IMR-90 (cell line): ENCODE results near the gene GRIK5.

Source experiments
- CHD1 ChIP-seq: IDR thresholded peaks from 2 replicates; pipeline ENCODE4 v1.6.1; 2012; ENCODE audit warnings: low read depth, low read length, improper control_type of control experiment
- CTCF ChIP-seq: conservative IDR thresholded peaks from 2 replicates; pipeline ENCODE4 v1.5.1; 2012; ENCODE audit warnings: mild to moderate bottlenecking, low read depth, low read length, improper control_type of control experiment
- MAFK ChIP-seq: IDR thresholded peaks from 2 replicates; pipeline ENCODE4 v1.6.1; 2012; ENCODE audit warnings: low read depth, low read length, improper control_type of control experiment
- MAZ ChIP-seq: IDR thresholded peaks from 2 replicates; pipeline ENCODE4 v1.6.1; 2012; ENCODE audit warnings: low read depth, mild to moderate bottlenecking, low read length, improper control_type of control experiment, moderate library complexity, borderline replicate concordance
- MXI1 ChIP-seq: IDR thresholded peaks from 2 replicates; pipeline ENCODE4 v1.6.1; 2012; ENCODE audit warnings: low read depth, mild to moderate bottlenecking, low read length, moderate library complexity, borderline replicate concordance
- POLR2A ChIP-seq: IDR thresholded peaks from 2 replicates; pipeline ENCODE4 v1.6.1; 2012; ENCODE audit warnings: mild to moderate bottlenecking, low read depth, low read length
- USF2 ChIP-seq: fragments of 150-350 bp; IDR thresholded peaks from 2 replicates; pipeline ENCODE4 v1.6.1; 2017; ENCODE audit warnings: mild to moderate bottlenecking, antibody characterized with exemption, low read length, low read depth

- TF ChIP-seq POLR2A, result no peak
- TF ChIP-seq CTCF, result no peak
- TF ChIP-seq MAZ, result no peak
- no peak for TF ChIP-seq USF2
- TF ChIP-seq CHD1, result no peak
- TF ChIP-seq MAFK, result no peak
- no peak for TF ChIP-seq MXI1
These were observed 4.5 kb downstream of the GRIK5 start for GRCh38 chr19:42065511-42065910.
